Bronchial epithelial cell (primary cell): ENCODE data around the gene CTXN1. TPM values are rescaled to one million over a fixed set of nuclear protein-coding genes. Genes with fewer than 3 reads are reported as not detected.

Source experiments
- DNase-seq: peaks from one replicate; pipeline ENCODE4 v3.0.0-alpha.2; 2010; ENCODE audit warnings: low read depth
- FAIRE-seq: peaks from 2 replicates; lab custom pipeline; 2011; peaks lifted over from hg19 to GRCh38; lab: Jason Lieb, UNC
- H3K27me3 ChIP-seq: 2 replicates; pipeline ENCODE4 v1.5.1; 2011; ENCODE audit warnings: low read length; ENCODE audit not compliant: control insufficient read depth, insufficient read depth
- H3K36me3 ChIP-seq: 2 replicates; pipeline ENCODE4 v1.5.1; 2011; ENCODE audit warnings: low read length; ENCODE audit not compliant: control insufficient read depth, insufficient read depth
- H3K4me3 ChIP-seq: 2 replicates; pipeline ENCODE4 v1.5.1; 2011; ENCODE audit warnings: mild to moderate bottlenecking, low read depth, low read length, control low read depth
- total RNA-seq: library from RNA; depleted of rRNA; stranded (reverse); fragments of >200 nt; gene quantifications from 2 replicates; pipeline ENCODE4 v1.2.1, GENCODE V29; 2014
- TF ChIP-seq, protein P1 (sequence below): IDR thresholded peaks from 2 replicates; pipeline ENCODE4 v1.5.1; 2011; ENCODE audit warnings: mild to moderate bottlenecking, moderate library complexity, low read length, control low read depth, inconsistent platforms; ENCODE audit not compliant: insufficient read depth, severe bottlenecking

CTXN1 gene
- total RNA-seq, 1 donor from 2014 or later, result 0.26 TPM

- DNase-seq (no peak), FAIRE-seq (peak; percentile 7)
- H3K4me3 ChIP-seq, result no peak overlapping the region
- peaks cover 25% of the 10 kb centered on the region for H3K36me3 ChIP-seq
- no peaks in the 10 kb centered on the region for H3K27me3 ChIP-seq
- TF ChIP-seq, protein P1, sequence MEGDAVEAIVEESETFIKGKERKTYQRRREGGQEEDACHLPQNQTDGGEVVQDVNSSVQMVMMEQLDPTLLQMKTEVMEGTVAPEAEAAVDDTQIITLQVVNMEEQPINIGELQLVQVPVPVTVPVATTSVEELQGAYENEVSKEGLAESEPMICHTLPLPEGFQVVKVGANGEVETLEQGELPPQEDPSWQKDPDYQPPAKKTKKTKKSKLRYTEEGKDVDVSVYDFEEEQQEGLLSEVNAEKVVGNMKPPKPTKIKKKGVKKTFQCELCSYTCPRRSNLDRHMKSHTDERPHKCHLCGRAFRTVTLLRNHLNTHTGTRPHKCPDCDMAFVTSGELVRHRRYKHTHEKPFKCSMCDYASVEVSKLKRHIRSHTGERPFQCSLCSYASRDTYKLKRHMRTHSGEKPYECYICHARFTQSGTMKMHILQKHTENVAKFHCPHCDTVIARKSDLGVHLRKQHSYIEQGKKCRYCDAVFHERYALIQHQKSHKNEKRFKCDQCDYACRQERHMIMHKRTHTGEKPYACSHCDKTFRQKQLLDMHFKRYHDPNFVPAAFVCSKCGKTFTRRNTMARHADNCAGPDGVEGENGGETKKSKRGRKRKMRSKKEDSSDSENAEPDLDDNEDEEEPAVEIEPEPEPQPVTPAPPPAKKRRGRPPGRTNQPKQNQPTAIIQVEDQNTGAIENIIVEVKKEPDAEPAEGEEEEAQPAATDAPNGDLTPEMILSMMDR, result no peak
These were observed 43.6 kb upstream of the CTXN1 start for GRCh38 chr19:7969555-7969939.

GRCh38 chr19:7968796-7969554, 43.0 kb upstream of the CTXN1 start:
- peaks cover 26% of the 10 kb centered on the region for H3K36me3 ChIP-seq
- no peak for FAIRE-seq

GRCh38 chr19:7968008-7968795, 42.3 kb upstream of the CTXN1 start:
- TF ChIP-seq, protein P1, result no peak
- Histone ChIP-seq H3K27me3 (no peaks in the 10 kb centered on the region), H3K36me3 (peaks cover 30% of the 10 kb centered on the region), H3K4me3 (no peak overlapping the region)
- no peak for DNase-seq
- no peak for FAIRE-seq

More at GRCh38 chr19:7968796-7969554, 43.0 kb upstream of the CTXN1 start:
- TF ChIP-seq, protein P1, result no peak
- DNase-seq, result no peak
- no peaks in the 10 kb centered on the region for H3K27me3 ChIP-seq
- H3K4me3 ChIP-seq, result no peak overlapping the region

DNA sequence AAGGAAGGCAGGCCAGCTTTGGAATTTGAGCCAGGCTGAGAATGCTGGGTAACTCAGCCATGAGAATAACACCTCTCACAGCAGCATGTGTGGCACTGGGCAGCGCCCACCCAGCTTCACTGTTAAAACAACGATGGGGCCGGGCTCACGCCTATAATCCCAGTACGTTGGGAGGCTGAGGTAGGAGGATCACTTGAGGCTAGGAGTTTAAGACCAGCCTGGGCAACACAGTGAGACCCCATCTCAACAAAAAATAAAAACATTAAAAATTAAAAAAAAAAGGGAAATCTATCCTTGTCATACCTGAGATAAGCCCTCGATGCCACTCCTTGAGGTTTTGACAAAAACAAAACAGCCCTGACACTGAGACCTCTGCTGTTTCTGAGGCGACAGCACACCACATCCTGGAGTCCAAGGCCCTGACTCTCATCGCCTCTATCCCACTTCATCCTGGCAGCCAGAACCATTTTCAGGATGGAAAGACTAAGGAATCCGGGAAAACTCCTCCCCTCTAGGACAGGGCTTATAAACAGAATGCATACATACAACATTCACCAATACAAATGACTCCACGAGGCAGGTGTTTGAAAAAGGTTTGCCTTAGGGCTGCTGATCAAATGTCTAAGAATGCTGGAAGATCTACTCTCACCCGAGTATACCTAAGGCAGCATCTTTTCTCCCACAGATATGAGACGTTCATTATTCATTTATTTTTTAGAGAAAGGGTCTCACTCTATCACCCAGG, 40.2 kb upstream of the CTXN1 start:
- TF ChIP-seq, protein P1, result no peak
- DNase-seq (no peak), FAIRE-seq (no peak)
- no peaks in the 10 kb centered on the region for H3K27me3 ChIP-seq
- no peak overlapping the region for H3K4me3 ChIP-seq
- peaks cover 25% of the 10 kb centered on the region for H3K36me3 ChIP-seq

DNA sequence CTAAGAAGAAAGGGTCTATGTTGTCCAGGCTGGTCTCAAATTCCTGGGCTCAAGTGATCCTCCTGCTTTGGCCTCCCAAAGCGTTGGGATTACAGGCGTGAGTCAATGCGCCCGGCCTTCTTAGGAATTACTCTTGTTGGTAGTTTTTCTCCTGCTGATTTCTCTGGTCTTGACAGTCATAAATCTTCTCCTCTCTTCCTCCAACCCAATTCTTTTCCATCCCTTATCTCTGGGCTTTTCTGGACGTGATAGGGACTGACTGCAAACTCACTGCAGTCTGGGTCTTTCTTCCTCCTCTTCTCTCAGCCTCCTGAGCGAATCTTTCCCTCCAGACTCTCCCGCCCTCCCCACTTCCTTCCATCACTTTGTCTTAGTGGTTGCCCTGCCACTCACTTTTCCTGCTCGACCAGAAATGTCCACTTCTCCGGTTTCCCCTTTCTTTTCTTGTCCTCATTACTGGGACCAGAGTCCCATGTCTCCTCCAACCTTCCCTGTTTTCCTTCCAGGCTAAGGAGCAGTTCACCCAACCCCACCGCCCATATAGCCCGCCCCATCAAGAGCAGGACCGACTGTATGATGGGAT, 39.4 kb upstream of the CTXN1 start:
- FAIRE-seq (no peak), DNase-seq (no peak)
- no peak overlapping the region for H3K4me3 ChIP-seq
- peaks cover 25% of the 10 kb centered on the region for H3K36me3 ChIP-seq
- TF ChIP-seq, protein P1, result no peak
- H3K27me3 ChIP-seq, result no peaks in the 10 kb centered on the region
